ENCODE data around the gene TOX3. TPM values are rescaled to one million over a fixed set of nuclear protein-coding genes. Genes with fewer than 3 reads are reported as not detected.

Gene TOX3
- total RNA-seq, 1 donor from 2014 or later = 84.8 TPM

- Mint-ChIP-seq H3K27me3 (no peaks in the 10 kb centered on the region), H3K36me3 (ENCODE audit: insufficient read depth) (no peaks in the 10 kb centered on the region), H3K27ac (no peak overlapping the region), H3K4me3 (ENCODE audit: low read depth) (no peak overlapping the region), H3K4me1 (ENCODE audit: low read depth) (peaks cover 7% of the 10 kb centered on the region), H3K9me3 (ENCODE audit: low read depth) (peaks cover 8% of the 10 kb centered on the region)
- TF ChIP-seq, protein P1, sequence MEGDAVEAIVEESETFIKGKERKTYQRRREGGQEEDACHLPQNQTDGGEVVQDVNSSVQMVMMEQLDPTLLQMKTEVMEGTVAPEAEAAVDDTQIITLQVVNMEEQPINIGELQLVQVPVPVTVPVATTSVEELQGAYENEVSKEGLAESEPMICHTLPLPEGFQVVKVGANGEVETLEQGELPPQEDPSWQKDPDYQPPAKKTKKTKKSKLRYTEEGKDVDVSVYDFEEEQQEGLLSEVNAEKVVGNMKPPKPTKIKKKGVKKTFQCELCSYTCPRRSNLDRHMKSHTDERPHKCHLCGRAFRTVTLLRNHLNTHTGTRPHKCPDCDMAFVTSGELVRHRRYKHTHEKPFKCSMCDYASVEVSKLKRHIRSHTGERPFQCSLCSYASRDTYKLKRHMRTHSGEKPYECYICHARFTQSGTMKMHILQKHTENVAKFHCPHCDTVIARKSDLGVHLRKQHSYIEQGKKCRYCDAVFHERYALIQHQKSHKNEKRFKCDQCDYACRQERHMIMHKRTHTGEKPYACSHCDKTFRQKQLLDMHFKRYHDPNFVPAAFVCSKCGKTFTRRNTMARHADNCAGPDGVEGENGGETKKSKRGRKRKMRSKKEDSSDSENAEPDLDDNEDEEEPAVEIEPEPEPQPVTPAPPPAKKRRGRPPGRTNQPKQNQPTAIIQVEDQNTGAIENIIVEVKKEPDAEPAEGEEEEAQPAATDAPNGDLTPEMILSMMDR (IDR thresholded peaks at IDR 0.05; ENCODE audit: unreplicated experiment) = no peak
- DNase-seq (ENCODE audit: low spot score, unreplicated experiment) = no peak
Measured at GRCh38 chr16:52407778-52408177, 139.2 kb downstream of the TOX3 start.

DNA sequence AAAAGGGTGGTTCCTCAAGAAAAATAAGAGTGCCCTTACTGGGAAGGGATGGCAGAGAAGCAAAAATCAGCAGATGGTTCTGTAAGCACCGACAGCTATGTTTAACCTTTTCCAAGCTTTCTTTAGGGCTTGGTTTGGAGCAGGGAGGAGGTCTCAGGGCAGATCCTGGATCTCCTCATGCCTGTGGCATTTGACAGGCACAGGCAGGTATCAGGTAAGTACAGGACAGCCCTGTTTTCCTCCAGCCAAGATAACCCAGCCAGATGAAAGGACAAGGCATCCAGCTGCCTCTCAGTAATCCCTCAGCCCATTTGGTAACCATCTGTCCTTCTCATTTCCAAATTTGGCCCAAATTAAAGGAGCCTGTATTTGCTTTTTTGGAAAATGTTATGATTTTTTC lies 141.5 kb downstream of the TOX3 start:
- H3K4me3 Mint-ChIP-seq (ENCODE audit: low read depth) = no peak overlapping the region
- H3K27me3 Mint-ChIP-seq = no peaks in the 10 kb centered on the region
- peaks cover 7% of the 10 kb centered on the region for H3K4me1 Mint-ChIP-seq (ENCODE audit: low read depth)
- TF ChIP-seq, protein P1 (IDR thresholded peaks at IDR 0.05; ENCODE audit: unreplicated experiment) = no peak
- no peak for DNase-seq (ENCODE audit: low spot score, unreplicated experiment)
- H3K9me3 Mint-ChIP-seq (ENCODE audit: low read depth) = peaks cover under 1% of the 10 kb centered on the region
- H3K27ac Mint-ChIP-seq = no peak overlapping the region
- no peaks in the 10 kb centered on the region for H3K36me3 Mint-ChIP-seq (ENCODE audit: insufficient read depth)

DNA sequence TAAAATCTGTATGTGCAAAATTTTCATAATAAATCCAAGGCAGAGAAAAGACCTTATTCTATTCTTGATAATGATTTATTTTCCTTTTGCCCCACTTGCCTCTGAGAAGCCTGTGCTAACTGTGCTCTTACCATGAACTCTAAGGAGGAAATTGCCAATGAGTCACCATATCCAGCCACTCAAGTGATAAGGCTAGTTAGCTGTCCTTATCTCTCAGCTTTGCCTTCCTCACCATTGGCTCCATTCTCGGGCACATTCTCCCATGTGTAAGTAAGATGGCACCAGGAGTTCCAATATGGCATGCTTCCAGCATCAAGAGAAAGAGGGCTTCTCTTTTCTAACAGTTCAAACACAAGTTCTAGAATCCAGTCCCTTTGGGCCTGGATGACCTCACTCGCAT lies 142.4 kb downstream of the TOX3 start:
- Mint-ChIP-seq H3K9me3 (ENCODE audit: low read depth) (no peaks in the 10 kb centered on the region), H3K27me3 (no peaks in the 10 kb centered on the region), H3K36me3 (ENCODE audit: insufficient read depth) (no peaks in the 10 kb centered on the region), H3K4me1 (ENCODE audit: low read depth) (peaks cover 7% of the 10 kb centered on the region), H3K27ac (no peak overlapping the region), H3K4me3 (ENCODE audit: low read depth) (no peak overlapping the region)
- TF ChIP-seq, protein P1 (IDR thresholded peaks at IDR 0.05; ENCODE audit: unreplicated experiment) = no peak
- DNase-seq (ENCODE audit: low spot score, unreplicated experiment) = no peak

- Mint-ChIP-seq H3K9me3 (ENCODE audit: low read depth) (peaks cover 5% of the 10 kb centered on the region), H3K27ac (no peak overlapping the region), H3K4me3 (ENCODE audit: low read depth) (no peak overlapping the region), H3K27me3 (no peaks in the 10 kb centered on the region), H3K36me3 (ENCODE audit: insufficient read depth) (no peaks in the 10 kb centered on the region), H3K4me1 (ENCODE audit: low read depth) (no peaks in the 10 kb centered on the region)
- DNase-seq (ENCODE audit: low spot score, unreplicated experiment) = no peak
- TF ChIP-seq, protein P1 (IDR thresholded peaks at IDR 0.05; ENCODE audit: unreplicated experiment) = no peak
Measured at GRCh38 chr16:52399116-52399515, 147.8 kb downstream of the TOX3 start.

DNA sequence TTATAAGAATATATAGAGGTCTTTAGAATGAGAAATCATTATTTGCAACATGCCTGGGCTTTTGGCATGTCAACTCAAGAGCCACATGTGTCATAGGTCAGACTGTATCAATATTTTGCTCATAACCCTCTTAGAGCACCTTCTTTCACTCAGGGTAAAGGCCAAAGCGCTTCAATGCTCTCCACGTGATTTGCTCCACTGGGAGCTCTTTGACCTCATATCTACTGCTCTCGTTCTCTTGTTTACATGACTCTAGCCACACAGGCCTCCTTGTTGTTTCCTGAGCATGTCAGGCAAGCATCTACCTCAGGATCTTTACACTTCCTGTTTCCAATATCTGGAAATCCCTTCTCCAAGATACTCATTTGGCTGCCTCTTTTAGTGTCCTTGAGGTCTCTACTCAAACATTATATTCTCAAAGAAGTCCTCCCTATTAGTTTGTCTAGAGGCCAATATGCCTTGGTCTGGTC lies 148.4 kb downstream of the TOX3 start:
- Mint-ChIP-seq H3K4me3 (ENCODE audit: low read depth) (no peak overlapping the region), H3K9me3 (ENCODE audit: low read depth) (peaks cover 5% of the 10 kb centered on the region), H3K36me3 (ENCODE audit: insufficient read depth) (no peaks in the 10 kb centered on the region), H3K27me3 (no peaks in the 10 kb centered on the region), H3K4me1 (ENCODE audit: low read depth) (no peaks in the 10 kb centered on the region), H3K27ac (no peak overlapping the region)
- no peak for DNase-seq (ENCODE audit: low spot score, unreplicated experiment)
- TF ChIP-seq, protein P1 (IDR thresholded peaks at IDR 0.05; ENCODE audit: unreplicated experiment) = no peak
